Cerebellar cortex (tissue), 1 donor: ENCODE results near the gene DDI1.

ENCODE experiments used
- DNase-seq: peaks from one replicate; pipeline ENCODE4 v3.0.0-alpha.2; 2015; ENCODE audit warnings: low spot score

The DDI1 gene

DNA sequence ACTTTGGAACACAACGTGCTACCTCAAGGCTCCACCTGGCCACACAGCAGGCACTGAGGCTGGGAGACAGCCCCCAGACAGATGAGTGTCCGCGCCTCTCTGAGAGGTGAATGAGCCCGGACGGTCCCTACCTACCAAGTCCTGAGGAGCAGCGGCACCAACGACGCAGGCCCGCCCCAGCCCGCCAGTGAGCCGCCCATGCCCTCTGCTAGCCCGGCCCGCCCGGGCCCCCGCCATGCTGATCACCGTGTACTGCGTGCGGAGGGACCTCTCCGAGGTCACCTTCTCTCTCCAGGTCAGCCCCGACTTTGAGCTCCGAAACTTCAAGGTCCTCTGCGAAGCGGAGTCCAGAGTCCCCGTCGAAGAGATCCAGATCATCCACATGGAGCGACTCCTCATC is at the start of gene DDI1:
Gene DDI1 (plus strand): TSS at position 53 of the 400 bp plus-strand sequence. CDS start 183 bp downstream, at position 236.
- no peak for DNase-seq

DNA sequence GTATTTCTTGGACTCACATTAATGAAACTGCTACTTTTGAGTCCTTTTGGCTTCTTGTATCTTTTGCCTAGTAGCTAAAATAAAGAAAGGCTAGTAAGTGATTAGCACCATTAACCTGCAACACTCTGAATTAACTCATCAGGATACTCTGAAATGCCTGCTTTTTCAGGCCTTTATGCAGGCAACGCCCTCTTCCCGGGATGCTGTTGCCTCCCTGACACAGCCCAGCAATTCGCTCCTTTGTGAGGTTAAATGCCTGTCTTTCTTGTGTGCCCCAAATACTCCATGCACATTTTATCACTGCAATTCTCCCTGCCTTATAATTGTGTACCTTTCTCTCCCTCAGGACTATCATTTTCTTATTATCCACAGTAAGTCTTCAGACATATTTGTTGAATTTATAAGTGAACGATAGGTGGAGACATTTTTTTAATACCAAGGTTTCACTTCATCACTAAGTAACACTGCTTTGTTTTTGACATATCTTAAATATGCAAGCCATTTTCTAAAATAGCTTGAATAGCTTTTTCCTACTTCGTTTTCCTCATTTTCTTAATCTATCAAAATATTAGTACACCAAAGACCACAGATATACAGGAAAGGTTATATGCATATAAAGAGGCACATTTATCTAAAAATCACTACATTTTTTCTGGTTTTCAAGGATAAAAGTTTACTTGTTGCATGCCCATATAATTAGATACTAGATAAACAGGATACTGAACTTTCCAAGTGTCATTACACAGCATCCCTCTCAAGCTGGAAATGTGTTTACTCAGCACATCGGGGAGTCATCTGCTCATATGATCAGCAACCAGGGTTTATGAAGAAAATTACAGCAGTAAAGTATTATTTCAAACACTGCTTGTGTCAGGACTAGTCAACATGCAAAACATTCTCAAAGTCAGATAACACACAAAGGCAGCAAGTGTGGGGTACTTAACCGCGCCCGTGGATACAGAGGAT is 48.5 kb upstream of the DDI1 start:
- no peak for DNase-seq

DNA sequence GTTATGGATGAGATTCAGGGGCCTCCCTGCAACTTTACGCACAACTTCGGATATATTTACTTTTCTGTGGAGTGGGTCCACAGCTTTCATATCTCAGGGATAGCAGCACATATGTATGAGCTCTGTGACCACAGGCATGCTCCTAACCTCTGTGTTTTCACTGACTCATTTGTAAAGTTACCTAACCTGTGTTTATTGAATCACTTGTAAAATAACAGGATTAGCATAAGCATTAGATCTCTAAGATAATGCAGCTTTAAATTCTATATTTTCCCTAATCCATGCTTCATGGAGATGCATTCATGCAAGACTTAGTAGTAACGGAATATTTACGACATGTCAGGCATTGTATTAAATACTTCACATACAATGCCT is 47.9 kb upstream of the DDI1 start:
- DNase-seq = no peak

DNA sequence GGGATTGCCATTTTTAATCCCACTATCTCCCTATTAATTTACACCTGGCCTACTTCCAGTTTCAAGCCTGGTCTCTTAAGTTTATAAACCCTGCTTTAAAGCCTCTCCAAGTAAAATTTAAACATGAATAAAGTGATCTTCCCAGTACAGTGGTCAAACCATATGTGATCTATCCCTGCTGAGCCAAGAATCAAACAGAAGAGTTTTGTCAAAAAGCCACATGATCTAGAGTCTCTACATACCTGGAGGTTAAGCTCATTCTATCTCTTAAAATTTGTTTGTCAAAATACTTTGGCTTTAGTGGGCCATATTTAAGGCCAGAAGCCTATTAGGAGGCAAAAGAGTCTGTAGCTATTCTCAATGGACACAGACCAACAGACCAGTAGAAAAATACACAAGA is 42.9 kb upstream of the DDI1 start:
- no peak for DNase-seq

DNA sequence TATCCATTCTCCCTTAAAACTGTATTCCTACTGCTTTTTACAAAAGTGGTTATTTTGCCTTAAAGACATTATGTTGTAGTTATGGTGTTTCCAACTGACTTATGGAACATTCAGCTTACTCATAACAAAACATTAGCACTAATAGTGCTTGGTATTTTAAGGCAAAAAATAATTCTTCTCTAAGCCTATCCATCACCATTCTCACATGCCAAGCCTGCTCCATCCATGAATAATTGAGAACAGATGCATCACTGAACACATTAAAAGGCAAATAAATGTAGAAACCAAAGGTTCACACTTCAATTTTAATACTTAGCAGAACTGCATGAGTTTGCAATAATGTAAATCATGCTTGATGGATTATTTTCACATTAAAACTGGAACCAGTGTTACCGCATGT is 42.3 kb upstream of the DDI1 start:
- DNase-seq = no peak

DNA sequence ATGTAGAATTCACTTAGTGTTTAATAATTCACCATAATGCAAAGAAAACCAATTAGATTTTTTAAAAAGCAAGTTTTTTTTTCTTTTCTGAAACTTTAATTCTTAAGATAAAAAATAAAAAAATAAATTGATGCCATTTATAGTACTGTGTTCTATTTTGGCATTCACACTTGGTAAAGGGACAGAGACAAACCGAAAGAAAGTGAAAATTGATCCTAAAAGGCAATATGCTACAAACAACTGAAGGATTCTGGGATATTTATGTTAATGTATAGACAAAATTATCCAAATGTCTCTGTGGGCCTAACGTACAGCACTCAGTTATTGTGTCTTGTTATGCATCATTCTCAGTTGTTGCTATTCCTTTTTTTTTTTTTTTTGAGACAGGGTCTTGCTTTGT is 41.9 kb upstream of the DDI1 start:
- DNase-seq = no peak

DNA sequence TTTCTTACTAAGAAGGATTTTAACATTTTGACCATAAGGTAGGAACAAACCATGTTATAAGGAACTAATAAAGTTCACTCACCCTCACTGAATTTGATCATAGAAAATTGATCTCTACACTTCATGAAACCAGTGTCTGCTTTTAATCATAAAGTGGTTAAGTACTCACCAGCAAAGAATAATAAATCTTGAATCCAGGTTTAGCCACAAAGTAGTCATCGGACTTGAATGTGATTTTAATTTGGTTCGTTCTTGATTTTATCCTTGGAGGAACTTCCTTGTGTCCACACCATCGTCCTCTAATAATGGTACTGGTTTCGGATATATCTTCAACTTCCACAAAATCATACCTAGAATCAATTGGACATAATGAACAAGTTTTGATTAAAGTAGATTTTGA is 40.5 kb upstream of the DDI1 start:
- no peak for DNase-seq

DNA sequence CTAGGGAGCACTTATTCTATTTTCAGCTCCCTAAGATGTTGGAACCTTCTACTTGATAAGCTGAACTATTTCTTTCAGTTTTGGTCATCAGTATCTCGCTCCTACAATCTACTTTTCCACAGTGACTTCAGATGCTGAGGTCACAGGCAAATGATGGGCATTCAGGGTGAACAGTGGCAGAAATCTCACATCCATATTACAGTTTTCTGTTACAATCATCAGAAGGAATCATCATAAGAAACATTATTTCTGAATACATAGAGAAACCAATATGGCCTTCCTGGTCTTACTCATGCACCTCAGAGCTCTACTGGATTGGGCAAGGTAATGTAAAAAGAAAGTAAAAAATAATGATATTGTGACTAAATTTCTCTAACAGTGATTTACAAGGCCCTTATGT is 39.4 kb upstream of the DDI1 start:
- DNase-seq = no peak

DNA sequence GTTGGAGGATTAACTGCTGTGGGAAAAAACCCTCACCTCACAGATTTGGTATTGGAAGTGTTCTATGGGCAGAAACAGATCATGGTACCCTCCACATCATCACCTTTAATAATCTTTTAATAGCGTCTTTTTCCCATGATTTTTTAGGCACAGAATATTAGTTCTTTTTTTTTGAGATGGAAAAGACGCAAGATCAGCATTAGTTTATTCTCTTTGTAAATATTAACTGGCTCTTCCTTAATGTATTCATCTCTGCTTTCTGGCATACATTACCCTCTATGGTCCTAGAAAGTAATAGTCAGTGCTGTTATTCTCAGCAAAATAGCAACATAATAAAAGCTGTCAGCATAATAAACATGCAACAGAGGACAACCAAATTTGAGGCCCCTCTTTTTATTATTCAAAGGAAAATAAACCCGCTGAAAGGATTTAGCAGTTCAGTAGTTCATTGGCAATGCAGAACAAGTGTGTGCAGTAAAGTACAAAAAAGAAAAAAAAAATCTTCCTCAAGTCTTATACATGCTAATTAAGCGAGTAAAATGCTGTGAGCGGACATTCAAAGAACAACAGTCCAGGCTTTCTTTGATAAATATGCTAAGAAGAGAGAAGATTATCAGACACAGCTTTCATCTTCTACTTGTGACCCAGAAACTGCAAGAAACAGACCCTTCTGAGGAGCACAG is 37.5 kb upstream of the DDI1 start:
- DNase-seq = no peak

DNA sequence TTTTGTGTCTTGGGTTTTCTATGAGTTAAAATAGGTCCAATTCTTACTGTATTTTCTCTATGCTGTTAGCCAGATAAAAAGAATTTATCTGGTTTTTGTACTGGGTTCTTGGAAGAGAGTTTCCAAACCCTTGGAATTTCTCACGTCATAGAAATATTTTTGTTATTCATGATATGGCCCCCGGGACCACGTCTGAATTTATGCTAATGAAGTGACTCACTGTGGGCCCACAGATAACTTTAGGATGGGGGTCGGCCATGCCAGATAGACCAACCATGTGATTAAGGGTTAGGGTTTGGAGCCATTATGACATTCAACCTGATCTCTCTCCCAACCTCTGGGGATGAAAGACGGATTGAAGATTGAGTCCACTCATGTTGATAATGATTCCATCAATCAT is 35.6 kb upstream of the DDI1 start:
- no peak for DNase-seq

DNA sequence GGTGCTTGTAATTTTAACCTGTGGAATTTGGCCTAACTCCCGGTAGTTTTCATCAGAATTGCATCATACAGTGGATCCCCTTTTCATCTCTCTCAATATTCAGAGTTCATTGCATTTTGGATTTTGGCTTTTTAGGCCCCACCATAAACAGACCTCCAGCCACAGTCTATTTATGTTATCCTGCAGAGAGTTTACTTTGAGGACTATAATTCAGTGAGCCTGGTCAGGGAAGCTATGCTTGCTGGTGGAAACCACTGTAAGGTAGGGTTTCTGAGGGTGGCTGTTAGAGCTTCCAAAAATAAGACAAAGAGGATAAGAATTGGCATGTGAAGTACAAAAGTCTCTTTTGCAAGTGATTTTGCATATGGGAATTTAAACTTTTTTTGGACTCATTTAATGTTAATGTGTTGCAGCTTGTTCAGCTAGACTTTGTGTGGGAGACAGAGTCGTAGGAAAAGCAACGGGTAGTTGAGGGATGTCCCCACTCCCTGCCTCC is 34.8 kb upstream of the DDI1 start:
- DNase-seq = no peak

DNA sequence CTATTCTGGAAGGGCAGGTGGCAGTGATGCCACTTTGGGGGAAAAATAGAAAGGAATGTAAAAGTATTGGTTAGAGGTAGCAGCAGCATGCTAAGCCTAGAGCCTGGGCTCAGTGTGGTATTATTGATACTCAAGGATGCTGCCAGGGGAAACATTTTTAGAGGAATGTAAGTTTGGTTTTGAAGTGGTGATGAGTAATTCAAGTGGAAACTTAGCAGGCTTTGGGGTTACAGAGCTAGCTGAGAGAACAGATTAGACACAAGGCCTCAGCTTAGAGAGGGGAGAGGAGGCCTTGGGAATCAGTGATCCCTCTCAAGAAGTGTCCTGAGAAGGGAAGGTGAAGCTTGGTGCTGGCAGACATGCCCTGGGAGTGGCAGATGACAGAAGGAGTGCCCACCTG is 32.9 kb upstream of the DDI1 start:
- no peak for DNase-seq

DNA sequence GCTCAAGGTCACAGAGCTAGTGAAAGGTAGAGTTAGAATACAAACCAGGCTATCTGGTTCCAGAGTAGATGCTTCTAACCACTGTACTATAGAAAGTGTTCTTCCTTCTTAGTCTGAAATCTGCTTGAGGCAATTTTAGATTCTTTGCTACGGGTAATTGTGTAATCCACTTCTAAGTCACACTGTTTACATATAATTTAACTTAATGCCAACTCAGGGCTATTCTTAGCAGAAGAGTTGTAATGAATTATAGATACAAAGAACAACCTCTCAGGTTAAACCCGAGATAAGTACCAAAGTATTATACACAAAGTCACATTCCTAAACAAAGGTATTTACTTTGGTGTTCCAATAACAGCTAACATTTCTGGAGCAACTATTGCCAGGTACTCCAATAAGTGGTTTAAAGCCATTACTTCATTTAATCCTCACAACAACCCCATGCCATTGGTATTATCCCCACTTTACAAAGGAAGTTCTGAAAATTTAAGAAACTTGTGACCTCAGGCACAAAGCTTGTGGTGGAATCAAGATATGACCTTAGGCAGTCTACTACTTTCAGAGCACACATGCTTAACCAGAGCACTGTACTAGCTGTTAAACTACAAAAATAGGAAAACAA is 31.1 kb upstream of the DDI1 start:
- DNase-seq = no peak

DNA sequence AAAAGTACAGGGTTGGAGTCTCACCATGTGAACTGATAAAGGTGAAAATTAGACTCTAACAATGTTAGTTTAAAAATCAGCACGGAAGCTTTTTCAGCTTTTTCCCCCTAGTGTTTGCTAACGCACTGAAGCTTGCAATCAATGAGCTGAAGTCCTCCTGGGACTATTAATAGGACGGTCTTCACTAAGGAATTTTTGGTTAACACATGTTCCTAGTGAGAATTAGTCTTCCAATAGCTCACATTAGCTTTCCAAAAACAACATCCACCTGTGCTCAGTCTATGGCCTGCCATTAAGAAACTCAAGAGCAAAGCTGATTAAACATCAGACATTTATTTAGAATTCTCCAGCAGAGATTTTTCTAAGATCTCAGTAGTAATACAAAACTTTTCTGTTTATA is 26.7 kb upstream of the DDI1 start:
- no peak for DNase-seq

DNA sequence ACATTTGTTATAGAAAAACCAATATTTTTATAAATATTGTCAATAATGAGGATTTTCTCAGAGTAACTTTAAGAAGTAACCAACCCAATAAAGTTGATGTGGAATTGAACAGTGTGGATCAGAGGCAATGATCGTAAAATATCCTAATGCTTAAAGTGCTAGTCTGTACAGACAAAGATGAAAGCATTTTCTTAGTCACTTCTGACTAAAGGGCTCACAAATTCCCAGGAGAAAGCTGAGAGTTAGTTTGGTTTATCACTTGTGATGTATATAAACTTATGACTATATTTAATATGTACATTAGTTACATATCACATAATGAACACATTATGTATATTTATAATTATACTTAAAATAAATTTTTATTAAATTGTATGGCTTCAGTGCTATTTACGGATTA is 25.4 kb upstream of the DDI1 start:
- DNase-seq = no peak

DNA sequence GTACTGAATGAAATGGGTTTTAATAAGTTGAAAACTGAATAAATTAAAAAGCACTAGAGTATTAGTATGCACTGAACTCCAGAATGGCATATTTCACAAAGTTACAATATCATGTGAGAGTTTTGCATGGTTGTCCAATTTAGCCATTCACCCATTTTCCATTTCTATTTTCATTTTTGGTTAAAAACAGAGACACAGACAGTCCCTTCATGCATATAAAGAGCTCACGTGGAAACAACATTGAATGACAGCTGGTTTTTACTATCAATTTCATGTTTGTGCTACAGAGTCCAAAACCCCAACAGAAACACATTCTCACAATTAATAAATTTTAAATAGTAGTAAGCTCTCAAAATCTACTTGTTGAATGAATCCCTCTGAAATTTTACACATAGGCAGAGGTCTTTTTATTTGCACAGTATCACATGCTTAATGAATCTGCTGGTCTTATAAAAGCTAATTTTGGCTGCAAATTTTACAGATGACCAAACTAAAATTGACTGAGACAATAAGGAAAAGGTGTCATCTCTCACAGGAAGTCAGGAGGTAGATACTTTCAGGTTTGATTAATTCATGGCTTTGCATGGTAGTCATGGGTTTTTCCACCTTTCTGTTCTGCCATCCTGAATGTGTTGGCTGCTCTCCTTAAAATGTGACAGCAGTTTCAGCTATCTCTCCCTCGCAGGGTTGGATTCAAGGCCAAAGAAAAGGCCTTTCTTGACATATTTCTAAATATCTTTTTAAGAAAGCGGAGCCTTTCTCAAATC is 20.6 kb upstream of the DDI1 start:
- no peak for DNase-seq

DNA sequence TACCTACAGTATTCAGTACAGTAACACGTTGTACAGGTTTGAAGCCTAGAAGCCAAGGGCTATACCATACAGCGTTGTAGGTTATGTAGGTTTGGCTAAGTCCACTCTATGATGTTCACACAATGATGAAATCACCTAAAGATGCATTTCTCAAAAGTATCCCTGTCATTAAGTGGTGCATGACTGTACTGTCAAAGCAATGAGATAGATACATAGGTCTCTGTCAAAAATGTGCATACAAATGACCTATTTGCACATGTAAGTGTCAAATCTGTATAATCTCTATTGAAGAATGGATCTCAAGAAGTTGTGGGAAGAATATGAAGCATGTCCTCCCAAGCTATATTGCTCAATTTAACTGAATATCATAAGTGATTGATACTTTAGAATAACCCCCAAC is 11.9 kb upstream of the DDI1 start:
- DNase-seq = no peak

DNA sequence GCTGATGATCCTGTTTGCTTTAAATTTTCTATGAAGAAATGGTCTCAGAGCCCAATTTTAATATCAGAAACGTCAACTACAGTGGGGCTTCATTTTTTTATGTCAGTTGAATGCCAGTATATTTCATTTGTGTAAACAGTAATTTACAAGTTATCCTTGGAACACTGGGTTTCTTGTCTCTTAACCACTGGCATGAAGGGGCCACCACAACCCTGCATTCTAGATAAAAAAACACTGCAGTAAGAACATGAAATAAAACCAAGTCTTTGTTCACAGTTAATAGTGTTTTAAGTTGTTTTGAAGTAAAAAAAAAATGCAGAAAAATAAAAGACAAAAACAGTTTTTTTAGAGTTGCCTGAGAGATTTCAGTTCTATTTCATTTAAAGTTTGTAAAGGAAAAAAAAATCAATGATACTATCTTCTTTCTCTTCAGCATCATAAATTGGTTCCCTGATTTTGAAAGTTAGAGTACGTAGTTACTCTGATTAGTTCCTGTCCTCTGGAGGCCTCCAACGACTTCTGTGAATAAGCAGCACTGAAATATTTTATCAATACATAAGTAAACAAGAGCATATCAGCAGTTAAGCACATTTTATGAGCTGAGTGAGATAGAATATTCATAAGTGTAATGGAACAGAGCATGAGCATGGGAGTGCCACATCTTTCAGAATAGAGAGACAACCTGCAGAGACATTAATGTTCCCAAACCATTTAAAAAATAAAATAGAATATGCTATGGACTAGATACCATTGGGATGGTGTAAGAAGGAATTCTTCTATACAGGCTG is 7.8 kb upstream of the DDI1 start:
- no peak for DNase-seq

DNA sequence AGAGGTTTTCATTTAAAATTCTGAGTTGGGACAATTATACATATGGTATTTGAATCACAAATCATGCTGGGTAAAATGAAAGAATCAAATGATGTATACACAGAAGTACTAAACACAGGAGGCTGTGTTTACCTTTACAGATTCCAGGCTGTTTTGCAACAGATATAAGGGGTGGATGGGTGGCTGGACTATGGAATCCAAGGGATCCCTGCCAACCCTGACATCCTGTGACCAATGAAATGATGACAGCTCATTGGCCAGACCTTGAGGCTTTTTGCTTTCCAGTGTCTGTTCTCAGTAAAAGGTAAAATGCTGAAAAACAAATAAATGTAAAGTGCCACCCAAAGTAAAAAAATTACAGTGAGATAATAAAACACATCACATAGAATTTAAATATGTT is 3.3 kb upstream of the DDI1 start:
- no peak for DNase-seq

DNA sequence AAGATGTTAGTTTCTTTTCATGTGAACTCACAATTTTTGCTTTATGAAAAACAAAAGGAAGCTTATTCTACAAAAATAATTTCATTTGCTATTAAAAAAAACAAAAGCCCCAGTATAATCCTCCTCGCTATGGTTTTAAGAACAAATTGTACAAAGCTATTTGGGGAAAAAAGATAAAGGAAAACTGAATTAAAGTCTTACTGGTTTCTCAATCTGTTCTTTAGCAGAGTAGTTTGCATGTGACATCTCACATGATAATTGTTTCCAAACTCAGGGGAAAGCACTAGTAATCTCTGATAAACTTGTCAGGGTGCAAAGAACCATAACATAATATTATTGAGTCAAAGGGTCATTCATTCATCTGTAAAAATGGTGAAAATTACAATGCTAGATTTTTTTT is 2.9 kb upstream of the DDI1 start:
- no peak for DNase-seq

DNA sequence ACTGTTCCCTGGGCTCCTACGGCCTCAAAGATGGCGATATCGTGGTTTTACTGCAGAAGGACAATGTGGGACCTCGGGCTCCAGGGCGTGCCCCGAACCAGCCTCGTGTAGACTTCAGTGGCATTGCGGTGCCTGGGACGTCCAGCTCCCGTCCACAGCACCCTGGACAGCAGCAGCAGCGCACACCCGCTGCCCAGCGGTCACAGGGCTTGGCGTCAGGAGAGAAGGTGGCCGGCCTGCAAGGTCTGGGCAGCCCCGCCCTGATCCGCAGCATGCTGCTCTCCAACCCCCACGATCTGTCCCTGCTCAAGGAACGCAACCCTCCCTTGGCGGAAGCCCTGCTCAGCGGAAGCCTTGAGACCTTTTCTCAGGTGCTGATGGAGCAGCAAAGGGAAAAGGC is 555 bp downstream of the DDI1 start:
- DNase-seq = no peak
